Epithelial cell of esophagus (primary cell): Measurements from ENCODE around the gene VWA3A.

Experiments used
- DNase-seq: peaks from one replicate; pipeline ENCODE4 v3.0.0; 2010; ENCODE audit warnings: low read depth
- H3K4me3 ChIP-seq: 2 replicates; pipeline ENCODE4 v1.5.1; 2011; ENCODE audit warnings: mild to moderate bottlenecking, low read length, control low read depth
- CTCF ChIP-seq: IDR thresholded peaks from 2 replicates; pipeline ENCODE4 v1.5.1; 2011; ENCODE audit warnings: low read depth, mild to moderate bottlenecking, low read length, control low read depth, inconsistent platforms; ENCODE audit not compliant: insufficient read depth; ENCODE audit errors: missing control alignments

VWA3A gene

GRCh38 chr16:22205577-22206012, 113.3 kb downstream of the VWA3A start:
- no peak for DNase-seq
- no peak for TF ChIP-seq CTCF
- peak overlapping the region; percentile 28 for H3K4me3 ChIP-seq

GRCh38 chr16:22206013-22206841, 113.9 kb downstream of the VWA3A start, which contains the start of gene EEF2K:
EEF2K (plus strand) TSS chr16:22206278; CDS start chr16:22225730, 19,452 bp downstream.
- peak within 1 kb of the TSS; percentile 79 for H3K4me3 ChIP-seq
- peak; percentile 64 for TF ChIP-seq CTCF
- peak; percentile 94 for DNase-seq
